Hematopoietic multipotent progenitor cell treated with erythropoietin and hydrocortisone succinate and interleukin-3 and kit ligand, for 4 days (in vitro differentiated cells): ENCODE results near the gene KIF4A.
A peak's percentile ranks its signal among the peaks of the same experiment; 100 is the strongest.

Source experiments
- DNase-seq: peaks from one replicate; pipeline ENCODE4 v3.0.0-alpha.2; 2015

Gene KIF4A

DNA sequence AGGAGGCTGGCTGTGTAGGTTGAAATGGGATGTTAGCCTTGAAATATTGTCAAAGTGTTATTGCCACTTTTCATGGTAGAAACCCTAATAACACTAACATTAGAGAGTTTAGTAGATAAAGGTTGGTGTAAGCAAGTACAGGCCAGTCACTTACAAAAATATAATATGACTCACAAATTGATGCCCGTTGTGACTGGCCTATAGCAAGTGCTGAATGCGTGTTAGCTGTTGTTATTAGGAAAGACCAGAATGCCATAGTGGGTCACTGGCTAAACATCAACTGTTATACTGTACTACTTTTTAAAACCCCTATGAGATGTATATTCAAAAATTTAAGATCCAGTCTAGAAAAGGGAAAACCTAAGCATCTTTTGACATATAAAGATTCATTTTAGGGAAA is 112.8 kb downstream of the KIF4A start:
- no peak for DNase-seq

DNA sequence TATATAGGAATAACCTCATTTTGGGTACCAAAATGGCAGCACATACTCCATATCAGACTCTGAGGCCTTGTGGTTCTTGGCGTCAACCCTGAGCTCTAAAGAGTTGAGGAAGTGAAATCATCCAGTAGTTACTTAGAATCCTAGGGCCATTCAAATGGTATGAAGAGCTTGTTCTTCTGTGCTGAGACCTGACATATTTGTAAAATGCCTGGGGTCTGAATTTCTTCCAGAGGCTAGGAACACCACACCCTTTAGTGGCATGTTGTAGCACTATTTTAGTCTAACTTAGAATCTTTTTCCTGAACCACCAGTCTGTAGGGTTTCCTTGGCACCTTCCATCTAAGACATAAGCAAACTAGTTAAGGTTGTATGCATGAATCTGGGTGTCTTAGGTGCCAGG is 115.1 kb downstream of the KIF4A start:
- DNase-seq, result no peak

DNA sequence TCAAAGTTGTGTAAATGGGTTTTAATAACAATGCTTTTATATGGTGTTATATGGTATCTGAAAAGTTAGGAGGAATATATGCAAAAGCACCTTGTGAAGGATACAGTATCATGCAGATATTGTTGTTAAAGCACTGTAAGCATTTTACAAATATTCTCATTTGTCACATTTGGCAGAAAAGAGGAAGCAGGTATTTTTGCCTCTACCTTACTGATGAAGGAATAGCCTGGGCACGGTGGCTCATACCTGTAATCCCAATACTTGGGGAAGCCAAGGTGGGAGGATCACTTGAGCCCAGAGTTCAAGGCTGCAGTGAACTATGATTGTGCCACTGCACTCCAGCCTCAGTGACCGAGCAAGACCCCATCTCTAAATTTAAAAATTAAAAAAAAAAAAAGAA is 121.0 kb downstream of the KIF4A start:
- DNase-seq, result no peak

DNA sequence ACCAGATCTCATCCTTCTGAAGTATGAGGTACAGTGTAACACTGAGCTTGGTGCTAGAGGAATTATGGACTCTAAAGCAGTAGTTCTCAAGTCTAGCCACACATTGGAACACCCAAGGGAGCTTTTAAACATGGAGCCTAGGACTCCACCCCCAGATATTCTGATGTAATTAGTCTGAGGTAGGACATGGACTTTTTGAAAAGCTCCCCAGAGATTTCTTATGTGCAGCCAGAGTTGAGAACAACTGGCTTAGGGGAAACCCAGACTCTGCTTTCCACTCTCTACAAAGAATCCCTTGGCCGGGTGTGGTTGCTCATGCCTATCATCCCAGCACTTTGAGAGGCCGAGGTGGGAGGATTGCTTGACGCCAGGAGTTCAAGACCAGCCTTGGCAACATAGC is 121.6 kb downstream of the KIF4A start:
- DNase-seq, result no peak

DNA sequence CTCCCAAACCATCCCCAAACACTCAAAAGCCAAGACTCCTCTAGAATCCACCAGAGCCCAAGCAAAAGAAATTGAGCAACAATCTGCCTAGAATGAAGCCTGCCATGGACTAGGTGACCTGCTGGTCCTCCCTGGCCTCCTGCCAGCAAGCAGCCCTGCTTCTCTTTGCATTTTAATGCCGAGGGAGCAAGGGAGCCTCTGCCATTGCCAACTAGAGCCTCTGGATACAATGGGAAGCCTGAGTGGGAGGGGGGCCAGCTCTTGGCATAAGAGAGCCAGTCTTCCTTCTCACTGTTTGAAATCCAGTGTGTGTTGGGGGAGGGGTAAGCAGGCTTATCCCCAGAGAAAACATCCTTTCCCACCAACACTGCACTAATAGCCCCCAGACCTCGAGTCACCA is 131.7 kb downstream of the KIF4A start:
- no peak for DNase-seq

DNA sequence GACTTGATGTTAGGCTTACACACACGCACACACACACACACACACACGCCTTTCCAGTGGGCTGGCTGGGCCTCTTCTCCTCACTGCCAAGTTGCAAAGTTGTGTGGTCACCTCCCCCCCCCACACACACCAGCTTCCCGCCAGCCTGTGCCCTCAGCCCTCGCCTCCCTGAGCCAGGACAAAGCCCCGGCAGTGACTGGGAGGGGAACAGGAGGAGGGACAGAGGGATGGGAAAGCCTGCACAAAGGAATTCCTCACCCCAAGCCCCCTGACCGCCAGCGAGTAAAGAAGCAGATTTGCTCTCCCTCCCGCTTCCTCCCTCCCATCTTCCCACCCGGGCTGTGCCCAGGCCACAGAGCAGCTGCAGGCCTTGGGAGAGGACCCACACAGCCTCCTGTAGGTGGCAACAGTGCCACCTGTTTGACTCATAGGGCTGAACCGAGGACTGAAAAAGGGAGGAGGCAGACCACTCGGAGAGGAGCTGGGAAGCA is 133.0 kb downstream of the KIF4A start, which contains the start of gene GDPD2:
Gene GDPD2, plus strand, starts transcription at position 464 of the 491 bp plus-strand sequence. CDS start 1,671 bp downstream, outside the sequence.
- peak; percentile 51 for DNase-seq

DNA sequence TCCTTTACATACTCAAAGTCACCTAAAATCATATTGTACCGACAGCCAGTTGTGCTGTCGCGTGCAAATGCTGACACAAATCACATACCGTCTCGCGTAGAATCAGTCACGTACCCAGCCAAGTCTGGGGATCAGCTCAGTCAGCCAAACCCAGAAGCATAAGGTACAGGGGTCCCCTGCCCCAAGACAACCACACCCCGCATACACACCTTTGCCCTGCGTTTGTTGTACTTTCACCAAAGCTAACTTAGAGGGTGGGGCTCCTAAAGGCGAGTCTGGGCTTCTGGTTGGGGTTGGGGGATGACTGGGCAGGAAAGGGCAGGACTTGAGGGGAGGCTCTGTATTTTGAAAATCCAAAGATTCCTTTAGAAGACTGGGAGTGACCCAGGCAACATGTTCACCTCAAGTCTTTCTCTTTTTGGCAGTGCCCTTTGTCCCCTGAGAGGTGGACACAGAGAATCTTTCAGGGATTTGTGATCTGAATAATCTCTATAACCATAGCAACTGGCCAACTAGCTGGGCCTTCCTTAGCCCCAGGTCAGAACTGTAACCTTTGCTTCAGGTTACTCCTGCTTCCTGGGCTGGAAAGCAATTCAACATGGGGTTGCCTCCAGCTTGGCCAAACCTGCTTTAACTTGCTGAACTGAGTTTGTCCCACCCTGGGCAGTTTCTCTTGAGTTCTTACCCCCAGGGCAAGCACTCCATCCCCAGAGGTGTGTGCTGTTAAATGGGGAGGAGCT is 134.2 kb downstream of the KIF4A start:
- DNase-seq, result no peak

DNA sequence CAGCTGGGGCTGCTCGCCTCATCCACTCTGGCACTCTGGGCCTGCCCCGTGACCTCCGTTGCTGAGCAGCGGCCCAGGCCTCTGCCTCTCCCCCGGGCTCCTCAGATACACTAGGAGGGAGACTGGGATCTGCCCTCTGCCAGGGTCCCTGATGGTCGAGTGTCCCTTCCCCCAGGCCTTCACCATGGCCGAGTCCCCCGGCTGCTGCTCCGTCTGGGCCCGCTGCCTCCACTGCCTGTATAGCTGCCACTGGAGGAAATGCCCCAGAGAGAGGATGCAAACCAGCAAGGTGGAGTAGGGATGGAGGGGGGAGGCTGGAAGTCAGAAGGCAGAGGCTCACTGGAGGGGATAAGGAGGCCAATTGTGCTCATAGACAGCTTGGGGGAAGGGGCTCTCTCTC is 134.9 kb downstream of the KIF4A start:
- no peak for DNase-seq

DNA sequence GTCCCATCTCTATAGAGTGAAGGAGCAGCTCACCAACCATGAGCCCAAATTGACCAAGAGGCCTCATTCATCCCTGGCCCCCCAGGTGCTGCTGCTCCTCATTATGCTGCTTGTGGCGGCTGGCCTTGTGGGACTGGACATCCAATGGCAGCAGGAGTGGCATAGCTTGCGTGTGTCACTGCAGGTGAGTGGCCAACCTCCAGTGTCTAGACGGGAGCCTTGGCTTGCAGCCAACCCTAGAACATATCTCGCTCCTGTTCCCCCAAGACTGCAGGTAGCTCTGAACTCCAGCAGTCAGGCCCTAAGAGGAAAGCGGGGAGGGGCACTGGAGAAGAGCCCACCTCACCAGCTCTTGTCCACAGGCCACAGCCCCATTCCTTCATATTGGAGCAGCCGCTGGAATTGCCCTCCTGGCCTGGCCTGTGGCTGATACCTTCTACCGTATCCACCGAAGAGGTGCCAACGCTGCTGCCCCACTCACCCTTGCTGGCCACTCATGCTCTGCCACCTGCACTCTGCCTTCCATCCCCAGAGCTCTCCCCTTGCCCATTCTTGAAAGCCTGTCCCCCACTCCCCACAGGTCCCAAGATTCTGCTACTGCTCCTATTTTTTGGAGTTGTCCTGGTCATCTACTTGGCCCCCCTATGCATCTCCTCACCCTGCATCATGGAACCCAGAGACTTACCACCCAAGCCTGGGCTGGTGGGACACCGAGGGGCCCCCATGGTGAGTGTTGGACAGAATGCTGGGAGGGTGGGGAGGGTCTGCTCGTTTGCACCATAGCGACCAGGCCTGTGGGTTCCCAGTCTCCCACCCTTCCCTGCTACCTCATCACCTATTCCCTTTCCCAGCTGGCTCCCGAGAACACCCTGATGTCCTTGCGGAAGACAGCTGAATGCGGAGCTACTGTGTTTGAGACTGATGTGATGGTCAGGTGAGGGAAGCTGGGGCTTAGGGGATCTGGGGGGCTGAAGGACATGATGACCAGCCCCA is 136.7 kb downstream of the KIF4A start:
- DNase-seq, result no peak

DNA sequence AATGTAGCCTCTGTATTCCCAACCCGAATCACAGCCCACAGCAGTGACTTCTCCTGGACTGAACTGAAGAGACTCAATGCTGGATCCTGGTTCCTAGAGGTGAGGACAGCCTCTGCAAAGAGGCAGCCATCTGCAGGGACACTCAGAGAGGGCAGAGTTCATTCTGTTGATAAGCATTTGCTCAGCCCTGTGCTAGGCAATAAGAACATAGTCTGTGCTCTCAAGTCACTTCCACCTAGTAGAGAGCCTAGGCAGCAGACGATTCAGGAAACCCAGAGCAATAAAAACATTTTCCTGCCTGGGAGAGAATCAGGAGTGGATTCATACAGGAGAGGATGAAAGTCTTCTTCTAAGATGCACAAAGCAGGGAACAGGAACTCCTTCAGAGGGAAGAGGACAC is 137.5 kb downstream of the KIF4A start:
- DNase-seq, result no peak

DNA sequence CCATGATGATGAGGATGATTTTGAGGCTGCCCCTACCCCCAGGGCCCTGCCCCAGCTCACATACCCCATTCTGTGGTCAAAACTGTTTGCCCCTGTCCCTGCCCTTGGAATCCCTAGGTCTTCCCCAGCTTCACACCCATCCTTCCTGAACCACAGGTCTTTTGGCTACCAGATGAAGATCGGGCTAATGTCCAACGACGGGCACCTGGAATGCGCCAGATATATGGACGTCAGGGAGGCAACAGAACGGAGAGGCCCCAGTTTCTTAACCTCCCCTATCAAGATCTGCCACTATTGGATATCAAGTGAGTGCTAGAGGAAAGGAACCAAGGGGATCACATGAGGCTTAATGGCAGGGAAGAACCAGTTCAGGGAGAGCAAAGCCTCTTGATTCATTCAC is 139.9 kb downstream of the KIF4A start:
- DNase-seq, result no peak

DNA sequence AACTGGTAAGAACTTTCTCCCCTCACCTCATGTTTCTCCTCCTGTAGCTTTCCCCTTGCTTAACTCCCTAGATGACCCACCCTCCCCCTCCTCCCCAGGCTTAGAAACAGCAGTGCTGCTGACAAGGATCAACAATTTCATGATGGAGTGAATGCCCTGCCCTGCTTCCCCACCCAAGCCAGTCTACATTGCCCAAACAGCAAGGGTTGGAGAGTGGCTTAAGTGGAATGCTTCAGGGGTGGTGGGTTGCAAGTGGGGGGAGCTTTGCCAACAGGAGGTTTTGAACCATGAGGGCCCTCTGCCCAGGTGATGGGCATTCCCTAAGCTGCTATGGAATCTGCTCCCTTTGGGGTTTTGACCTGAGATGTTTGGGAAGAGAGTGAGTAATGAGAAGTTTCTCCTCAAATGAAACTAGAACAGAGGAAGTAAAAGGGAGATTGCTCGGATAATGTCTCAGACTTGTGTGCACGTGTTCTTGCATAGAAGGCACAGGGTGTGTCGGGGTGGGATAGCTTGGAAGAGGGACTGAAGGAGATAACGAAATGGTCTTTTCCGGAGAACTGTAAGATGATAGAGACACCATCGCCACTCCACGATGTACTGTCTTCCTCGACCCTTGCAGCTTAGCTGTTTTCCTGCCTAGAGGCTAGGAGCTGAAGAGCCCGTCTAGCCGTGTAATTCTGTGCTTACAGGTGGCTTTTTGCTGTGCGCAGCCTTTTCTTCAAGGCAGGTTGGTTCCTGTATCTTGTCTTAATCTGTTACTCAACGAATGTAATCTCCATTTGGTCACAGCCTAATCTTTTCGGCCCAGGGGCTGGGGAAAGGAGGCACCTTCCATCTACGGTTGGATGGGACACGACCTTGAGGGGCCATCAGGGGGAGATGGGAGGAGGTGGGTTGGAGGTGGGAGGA is 143.3 kb downstream of the KIF4A start:
- no peak for DNase-seq

DNA sequence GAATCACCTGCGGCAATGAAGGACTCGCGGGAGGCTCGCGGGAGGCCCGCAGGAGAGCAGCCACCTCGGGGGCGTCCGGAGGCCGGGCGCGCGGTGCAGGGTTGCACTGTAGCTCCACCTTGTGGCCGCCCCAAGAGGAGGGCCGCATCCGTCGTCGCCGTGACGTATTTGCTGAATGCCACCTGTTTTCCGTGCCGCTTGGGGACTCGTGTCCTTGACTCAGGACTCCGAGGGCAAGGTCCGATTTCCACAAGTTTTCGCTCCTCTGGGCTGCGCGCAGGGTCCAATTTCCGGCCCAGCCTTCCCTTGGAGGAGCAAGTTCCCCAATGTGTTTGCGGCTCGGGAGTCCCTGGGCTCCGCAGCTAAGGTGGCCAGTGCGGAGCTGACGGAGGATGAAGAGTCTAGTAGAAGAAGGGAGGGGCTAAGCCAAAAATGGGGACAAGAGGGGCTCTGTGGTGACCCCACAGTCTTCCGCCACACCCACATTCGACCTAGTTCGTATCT is 144.0 kb downstream of the KIF4A start:
- DNase-seq, result peak; percentile 72

DNA sequence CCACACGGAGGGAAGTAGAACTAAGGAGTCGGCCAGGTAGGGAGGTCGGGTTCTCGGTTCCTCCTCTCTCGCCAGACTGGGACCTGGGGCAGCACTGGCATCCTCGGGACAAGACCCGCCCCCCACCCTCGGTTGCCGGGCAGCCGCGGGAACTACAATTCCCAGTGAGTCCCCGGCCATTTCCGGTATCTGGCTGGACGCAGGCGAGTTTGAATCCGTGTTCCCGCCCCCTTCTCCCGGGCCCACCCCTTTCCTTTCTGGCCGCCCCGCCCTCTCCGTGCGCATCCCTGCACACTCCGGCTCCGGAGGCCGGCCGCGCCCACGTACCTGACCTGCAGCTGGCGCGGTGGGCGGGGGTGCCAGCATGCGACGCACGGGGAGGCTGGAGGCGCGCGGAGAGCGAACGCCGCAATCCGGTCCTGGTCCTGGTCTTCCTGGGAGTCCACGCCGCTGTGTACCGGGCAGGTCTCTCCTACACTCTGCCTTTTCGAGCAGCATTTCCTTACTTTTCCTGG is 144.5 kb downstream of the KIF4A start:
- DNase-seq, result peak; percentile 83

DNA sequence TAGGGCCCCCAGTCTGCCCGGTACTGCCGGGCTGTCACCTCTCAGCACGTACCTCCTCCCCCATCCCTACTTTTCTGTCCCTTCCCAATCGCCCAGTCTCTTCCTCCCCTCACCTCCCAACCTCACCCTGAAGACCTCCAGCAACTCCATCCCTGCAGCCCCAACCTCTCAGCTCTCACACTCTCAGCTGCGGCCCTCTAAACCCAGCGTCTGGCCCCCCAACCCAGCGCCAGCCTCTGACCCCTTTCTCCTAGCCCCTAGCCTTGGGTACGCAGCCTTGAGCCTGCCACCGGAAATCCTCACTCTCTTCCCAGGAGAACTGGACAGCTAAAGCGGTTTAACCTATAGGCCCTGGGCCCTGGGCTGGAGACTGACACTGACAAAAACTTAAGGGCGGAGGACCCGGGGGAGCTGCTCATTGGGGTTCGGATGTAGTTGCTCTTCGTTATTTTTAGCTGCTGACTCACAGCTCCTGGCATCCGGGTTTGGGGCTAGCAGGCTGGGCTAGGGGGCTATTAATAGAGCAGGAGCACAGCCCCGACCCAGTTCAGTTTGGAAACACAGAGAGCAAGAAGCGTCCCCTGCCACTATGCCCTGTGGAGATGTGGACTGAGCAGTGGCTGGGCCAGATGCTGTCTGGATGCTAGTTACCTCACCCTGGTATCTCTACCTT is 145.1 kb downstream of the KIF4A start:
- DNase-seq, result peak; percentile 26

DNA sequence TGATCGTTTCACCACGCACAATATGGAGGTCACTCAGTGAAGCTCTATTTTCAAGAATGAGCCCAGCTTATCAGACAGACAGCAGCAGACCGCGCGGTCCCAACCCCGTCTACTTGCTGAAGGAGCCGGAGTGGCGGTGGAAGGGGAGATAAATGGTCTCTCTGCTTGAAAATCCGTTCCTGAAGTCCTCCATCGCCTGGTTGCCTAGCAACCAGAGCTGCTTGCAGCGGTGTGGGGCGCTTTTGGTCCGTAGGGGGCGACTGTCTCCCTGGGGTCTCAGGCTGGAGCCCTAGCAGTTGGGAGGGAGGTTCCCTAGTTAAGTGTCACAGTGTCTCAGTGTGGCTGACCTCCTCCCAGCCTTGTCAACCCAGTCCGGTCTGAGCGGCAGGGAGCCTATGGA is 146.4 kb downstream of the KIF4A start:
- DNase-seq, result peak; percentile 55

DNA sequence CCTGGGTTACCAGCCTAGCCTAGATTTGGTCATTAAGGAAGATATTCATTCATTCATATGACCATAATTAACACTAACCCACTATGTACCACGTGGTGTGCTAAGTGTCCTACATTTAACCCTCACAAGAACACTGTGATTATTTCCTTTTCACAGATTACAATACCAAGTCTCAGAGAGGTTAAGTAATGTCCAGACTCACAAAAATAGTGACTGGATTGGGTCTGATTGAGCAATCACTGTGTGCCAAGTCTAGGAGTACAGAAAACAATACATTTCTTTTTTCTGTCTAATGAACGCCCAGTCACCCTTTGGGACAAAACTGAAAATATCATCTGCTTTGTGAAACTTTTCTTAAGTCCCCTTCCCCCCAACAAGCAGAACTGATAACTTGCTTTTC is 147.1 kb downstream of the KIF4A start:
- DNase-seq, result no peak

DNA sequence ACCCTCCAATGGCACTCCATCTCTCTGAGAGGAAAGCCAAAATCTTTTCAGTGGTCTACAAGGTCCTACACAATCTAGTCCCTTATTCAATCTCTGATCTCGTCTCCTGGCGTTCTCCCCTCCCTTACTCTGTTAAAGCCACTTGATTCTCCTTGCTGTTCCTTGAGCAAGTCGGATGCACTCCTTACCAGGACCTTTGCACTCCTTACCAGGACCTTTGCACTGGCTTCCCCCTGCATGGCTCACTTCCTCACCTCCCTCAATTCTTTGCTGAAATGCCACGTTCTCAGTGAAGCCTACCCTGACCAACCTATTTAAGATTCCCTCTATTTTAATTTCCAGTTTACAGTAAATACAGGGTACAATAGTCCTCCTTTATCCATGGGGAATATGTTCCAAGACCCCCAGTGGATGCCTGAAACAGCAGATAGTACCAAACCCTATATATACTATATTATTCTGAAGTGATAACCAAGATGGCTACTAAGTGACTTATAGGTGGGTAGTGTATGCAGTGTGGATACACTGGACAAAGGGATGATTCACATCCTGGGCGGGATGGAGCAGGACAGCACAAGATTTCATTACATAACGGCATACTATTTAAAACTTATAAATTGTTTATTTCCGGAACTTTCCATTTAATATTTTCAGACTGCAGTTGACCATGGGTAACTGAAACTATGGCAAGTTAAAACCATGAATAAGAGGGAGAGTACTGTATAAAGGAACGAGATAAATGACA is 148.2 kb downstream of the KIF4A start:
- DNase-seq, result no peak

DNA sequence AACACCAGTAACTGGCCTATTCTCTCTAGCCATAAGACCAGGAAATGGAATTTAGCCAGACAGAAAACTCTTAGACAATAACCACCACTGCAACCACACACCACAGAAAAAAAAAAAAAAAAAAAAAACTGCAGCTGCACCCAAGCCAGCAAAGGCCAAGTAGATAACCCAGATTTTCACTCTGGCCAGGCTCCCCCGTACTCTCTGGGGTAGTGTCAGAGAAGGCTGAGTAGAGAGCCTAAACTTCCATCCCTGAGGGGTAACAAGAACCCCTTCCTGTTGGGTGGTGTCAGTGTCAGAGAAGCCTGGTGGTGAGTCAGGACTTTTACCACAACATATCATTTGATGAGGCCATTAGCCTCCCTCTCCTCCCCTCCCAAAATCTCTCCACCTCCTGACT is 149.1 kb downstream of the KIF4A start:
- peak; percentile 73 for DNase-seq

DNA sequence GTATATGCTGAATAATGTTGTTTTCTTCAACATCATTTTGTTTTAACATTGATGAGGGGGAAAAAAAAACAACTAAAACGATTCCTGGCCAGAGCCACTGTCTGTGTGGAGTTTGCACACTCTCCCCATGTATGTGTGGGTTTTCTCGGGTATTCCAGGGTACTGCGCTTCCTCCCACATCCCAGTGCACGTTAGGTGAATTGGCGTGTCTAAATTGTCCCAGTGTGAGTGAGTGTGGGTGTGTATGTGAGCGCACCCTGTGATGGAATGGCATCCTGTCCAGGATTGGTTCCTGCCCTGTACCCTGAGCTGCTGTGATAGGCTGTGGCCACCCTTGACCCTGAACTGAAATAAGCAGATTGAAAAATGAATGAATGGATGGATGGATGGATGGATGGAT is 152.3 kb downstream of the KIF4A start:
- no peak for DNase-seq
